T-helper 2 cell treated with Interferon-gamma antibody and Interleukin-4, amounts not matched to agents 5 μg/mL and 100 μg/mL, for 36 hours (primary cell): ENCODE data around the gene PBXIP1.

ENCODE experiments used
- DNase-seq: peaks from one replicate; pipeline ENCODE4 v3.0.0; 2021; ENCODE audit warnings: low spot score
- H3K27ac Mint-ChIP-seq: one replicate; pipeline ENCODE4 v1.8.0; 2021; ENCODE audit warnings: mild to moderate bottlenecking, mixed read lengths
- H3K27me3 Mint-ChIP-seq: one replicate; pipeline ENCODE4 v1.8.0; 2021; ENCODE audit warnings: low read depth, mixed read lengths
- H3K36me3 Mint-ChIP-seq: one replicate; pipeline ENCODE4 v1.8.0; 2021; ENCODE audit warnings: low read depth, mixed read lengths
- H3K4me1 Mint-ChIP-seq: one replicate; pipeline ENCODE4 v1.8.0; 2021; ENCODE audit warnings: low read depth, mixed read lengths
- H3K4me3 Mint-ChIP-seq: one replicate; pipeline ENCODE4 v1.8.0; 2022; ENCODE audit warnings: mild to moderate bottlenecking, moderate library complexity, mixed read lengths
- H3K9me3 Mint-ChIP-seq: one replicate; pipeline ENCODE4 v1.8.0; 2021; ENCODE audit warnings: mixed read lengths

PBXIP1 gene

DNA sequence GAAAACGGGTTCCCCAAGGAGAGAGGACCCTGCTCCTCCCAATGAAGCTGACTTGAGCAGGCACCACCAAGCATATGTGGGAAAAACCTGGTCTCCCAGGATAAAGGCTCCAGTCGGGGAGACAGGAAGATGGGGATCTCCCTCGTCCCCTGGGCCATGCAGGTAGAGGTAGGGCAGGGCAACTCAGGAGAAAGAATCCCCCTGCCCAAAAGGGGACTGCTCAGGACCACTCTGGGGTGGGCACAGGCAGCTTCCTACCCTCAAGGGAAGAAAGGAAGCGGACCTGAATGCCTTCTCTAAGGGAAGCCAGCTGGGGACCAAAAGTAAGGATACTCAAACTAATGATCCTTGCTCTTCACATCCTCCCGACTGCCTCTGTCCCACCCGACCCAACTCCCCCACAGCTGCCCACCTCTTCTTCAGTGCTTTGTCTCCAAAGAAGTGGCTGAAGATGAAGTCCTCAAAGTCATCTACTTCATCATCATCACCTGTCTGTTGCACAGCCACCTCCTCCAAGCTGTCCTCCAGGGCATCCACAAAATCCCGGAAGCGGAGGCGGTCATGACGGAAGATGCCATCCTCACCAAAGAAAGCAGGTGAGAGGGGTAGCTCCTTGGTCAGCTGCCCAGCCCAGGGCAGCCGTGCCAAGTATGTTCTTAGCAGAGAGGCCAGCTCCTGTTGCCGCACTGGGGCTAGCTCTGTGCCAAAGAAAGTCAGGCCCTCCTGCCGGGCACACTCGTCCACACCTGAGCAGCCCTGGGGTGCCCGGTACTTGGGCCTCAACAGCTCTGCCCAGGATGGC lies 10.5 kb downstream of the PBXIP1 start:
- DNase-seq: no peak
- Mint-ChIP-seq H3K4me1 (peaks cover 40% of the 10 kb centered on the region), H3K4me3 (no peak overlapping the region), H3K36me3 (peaks cover 30% of the 10 kb centered on the region), H3K27me3 (no peaks in the 10 kb centered on the region), H3K9me3 (no peaks in the 10 kb centered on the region), H3K27ac (no peak overlapping the region)

DNA sequence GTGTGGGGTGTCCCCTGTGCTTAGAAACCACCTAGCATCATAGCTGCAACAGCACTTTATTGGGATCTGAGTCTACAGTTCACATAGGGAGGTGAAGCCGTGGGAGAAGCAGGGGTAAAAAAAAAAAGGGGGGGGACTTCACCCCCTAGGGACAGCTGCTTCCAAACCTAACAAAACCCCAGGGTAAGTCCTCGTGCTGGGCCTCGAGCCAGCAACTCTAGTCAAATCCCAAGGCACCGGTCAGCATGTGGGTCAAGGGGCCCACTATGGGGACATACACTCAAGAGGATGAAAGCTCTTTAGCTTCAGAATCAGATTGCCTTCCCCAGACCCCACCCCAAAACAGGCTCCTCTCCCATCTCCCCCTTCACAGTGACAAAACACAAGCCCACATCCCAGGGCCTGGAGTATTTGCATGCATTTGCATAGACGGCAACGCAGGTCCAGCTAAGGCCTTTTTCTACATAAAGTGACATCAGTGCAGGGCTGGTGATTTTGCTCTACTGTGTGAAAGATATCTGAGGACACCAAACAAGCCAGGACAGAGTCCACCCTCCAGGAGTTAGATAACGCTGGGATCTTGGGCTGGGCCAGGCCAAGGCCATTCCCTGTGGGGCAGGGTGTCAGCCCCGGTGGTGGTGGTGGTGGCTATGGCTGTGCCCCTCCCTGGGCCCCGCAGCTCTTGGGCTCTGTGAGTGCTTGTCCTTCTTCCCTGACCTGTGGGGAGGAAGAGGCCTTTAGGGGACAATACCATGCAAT lies 11.3 kb downstream of the PBXIP1 start:
- H3K36me3 Mint-ChIP-seq: peaks cover 28% of the 10 kb centered on the region
- no peak for DNase-seq
- peaks cover 46% of the 10 kb centered on the region for H3K4me1 Mint-ChIP-seq
- no peaks in the 10 kb centered on the region for H3K9me3 Mint-ChIP-seq
- H3K4me3 Mint-ChIP-seq: no peak overlapping the region
- peak overlapping the region; percentile 92 for H3K27ac Mint-ChIP-seq
- H3K27me3 Mint-ChIP-seq: no peaks in the 10 kb centered on the region

GRCh38 chr1:154943649-154944400 lies 12.1 kb downstream of the PBXIP1 start:
- no peak for DNase-seq
- H3K36me3 Mint-ChIP-seq: peaks cover 25% of the 10 kb centered on the region
- peak overlapping the region; percentile 68 for H3K4me3 Mint-ChIP-seq
- no peaks in the 10 kb centered on the region for H3K27me3 Mint-ChIP-seq
- H3K27ac Mint-ChIP-seq: peak overlapping the region; percentile 92
- H3K4me1 Mint-ChIP-seq: peaks cover 50% of the 10 kb centered on the region
- H3K9me3 Mint-ChIP-seq: no peaks in the 10 kb centered on the region

DNA sequence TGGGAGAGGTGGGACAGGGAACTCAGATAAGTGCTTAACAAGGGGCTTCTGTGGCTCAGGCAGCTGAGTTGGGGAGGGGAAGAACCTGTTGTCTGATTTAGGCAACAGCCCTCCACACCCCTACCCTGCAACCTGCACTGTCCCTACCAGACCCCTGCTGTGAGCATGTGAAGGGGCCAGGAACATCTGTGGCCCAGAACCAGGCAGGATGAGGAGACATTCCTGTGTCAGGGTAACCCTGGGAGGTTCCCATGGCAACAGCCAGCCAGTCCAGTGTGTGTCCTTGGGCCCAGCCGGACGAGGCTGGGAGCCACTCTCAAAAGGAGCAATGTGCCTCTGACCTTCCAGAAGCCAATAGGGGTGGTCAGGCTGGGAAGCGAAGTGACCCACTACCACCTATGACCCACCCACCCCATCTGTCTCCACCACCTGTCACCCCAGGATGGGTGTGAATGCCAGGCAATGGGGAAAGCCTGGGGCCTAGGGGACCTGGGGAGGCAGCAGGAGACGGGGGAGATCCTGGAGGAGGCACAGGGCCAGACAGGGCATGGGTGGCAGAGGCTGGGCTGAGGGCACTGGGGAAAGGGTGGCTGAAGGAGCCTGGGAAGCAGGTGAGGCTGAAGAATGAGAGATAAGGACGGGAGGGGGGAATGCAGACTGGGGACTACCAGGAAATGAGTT lies 14.4 kb downstream of the PBXIP1 start:
- H3K4me3 Mint-ChIP-seq: peak overlapping the region; percentile 56
- H3K27me3 Mint-ChIP-seq: no peaks in the 10 kb centered on the region
- peaks cover 67% of the 10 kb centered on the region for H3K4me1 Mint-ChIP-seq
- DNase-seq: no peak
- no peaks in the 10 kb centered on the region for H3K9me3 Mint-ChIP-seq
- H3K36me3 Mint-ChIP-seq: peaks cover 15% of the 10 kb centered on the region
- H3K27ac Mint-ChIP-seq: peak overlapping the region; percentile 92

GRCh38 chr1:154940651-154941194 lies 15.2 kb downstream of the PBXIP1 start:
- H3K36me3 Mint-ChIP-seq: peaks cover 11% of the 10 kb centered on the region
- H3K4me1 Mint-ChIP-seq: peaks cover 69% of the 10 kb centered on the region
- peak overlapping the region; percentile 56 for H3K4me3 Mint-ChIP-seq
- H3K27ac Mint-ChIP-seq: peak overlapping the region; percentile 92
- H3K9me3 Mint-ChIP-seq: no peaks in the 10 kb centered on the region
- H3K27me3 Mint-ChIP-seq: no peaks in the 10 kb centered on the region
- DNase-seq: peak; percentile 41

GRCh38 chr1:154940213-154940560 lies 15.7 kb downstream of the PBXIP1 start:
- Mint-ChIP-seq H3K36me3 (peaks cover 12% of the 10 kb centered on the region), H3K4me1 (peaks cover 69% of the 10 kb centered on the region), H3K27ac (peak overlapping the region; percentile 92), H3K27me3 (no peaks in the 10 kb centered on the region), H3K4me3 (peak overlapping the region; percentile 56), H3K9me3 (no peaks in the 10 kb centered on the region)
- DNase-seq: no peak

- DNase-seq: no peak
- Mint-ChIP-seq H3K4me3 (peak overlapping the region; percentile 70), H3K27me3 (no peaks in the 10 kb centered on the region), H3K36me3 (peaks cover 17% of the 10 kb centered on the region), H3K4me1 (peaks cover 63% of the 10 kb centered on the region), H3K9me3 (no peaks in the 10 kb centered on the region), H3K27ac (peak overlapping the region; percentile 96)
These were observed 17.1 kb downstream of the PBXIP1 start for GRCh38 chr1:154938604-154939399.

DNA sequence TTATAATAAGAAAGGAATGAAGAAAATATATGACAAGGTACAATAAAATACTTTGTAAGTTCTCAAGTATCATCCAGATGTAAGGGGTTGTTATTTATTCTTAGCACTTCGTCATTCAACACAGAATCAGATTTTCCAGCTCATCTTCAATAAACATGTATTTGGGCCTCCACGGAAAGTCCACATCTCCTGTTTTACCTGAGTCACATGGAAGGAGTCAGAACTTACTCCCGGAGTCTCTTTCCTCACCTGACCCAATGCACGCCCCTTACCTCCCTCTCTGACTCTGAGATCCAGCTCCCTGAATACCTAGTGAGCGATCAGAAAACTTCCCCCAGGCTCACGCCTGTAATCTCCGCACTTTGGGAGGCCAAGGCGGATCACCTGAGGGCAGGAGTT lies 17.9 kb downstream of the PBXIP1 start:
- Mint-ChIP-seq H3K27me3 (no peaks in the 10 kb centered on the region), H3K27ac (peak overlapping the region; percentile 96), H3K4me1 (peaks cover 55% of the 10 kb centered on the region), H3K4me3 (peak overlapping the region; percentile 85), H3K9me3 (no peaks in the 10 kb centered on the region), H3K36me3 (peaks cover 17% of the 10 kb centered on the region)
- no peak for DNase-seq

DNA sequence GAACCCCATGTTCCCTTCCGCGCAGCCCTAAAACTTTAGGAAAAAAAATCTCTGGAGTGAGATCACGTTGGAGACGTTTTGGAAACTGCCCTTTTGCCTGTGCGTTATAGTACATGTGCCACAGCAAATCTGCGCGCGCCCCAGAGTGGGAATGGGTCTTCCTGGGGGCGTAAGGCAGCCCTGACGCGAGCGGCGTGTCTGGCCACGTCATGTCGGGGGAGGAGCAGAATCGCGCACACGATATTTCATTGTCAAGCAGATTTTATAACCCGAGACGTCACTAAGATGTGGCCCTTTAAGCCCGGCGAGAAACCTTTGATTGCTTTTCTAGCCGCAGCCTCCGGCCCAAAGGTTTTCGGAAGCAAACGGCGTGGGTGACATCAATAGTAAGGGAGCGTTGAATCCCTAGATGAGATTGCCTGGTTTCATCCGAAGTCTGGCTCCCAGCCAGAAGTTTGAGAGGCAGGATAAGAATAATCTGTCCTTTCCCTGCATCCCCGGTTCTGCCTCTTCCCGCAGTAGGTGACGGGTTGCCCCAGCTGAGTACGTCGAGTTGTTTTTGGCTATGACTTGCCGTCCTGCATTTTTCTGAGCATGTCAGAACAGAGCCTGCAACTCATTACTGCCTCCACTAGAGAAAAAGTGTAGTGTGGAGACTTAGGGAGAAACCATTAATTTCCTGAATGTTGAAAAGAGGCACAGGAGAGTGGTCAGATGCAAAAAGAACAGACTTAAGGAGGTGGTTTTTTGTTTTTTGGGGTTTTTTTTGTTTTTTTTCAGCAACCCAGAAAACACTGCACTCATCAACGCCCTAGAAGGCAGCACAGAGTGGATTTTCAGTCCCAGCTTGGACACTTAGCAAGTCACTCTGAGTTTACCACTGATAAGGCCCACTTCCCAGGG lies 18.6 kb downstream of the PBXIP1 start:
- Mint-ChIP-seq H3K9me3 (no peaks in the 10 kb centered on the region), H3K27me3 (no peaks in the 10 kb centered on the region), H3K4me3 (peak overlapping the region; percentile 85), H3K27ac (peak overlapping the region; percentile 96), H3K4me1 (peaks cover 49% of the 10 kb centered on the region), H3K36me3 (peaks cover 20% of the 10 kb centered on the region)
- peak; percentile 90 for DNase-seq

- Mint-ChIP-seq H3K4me1 (peaks cover 41% of the 10 kb centered on the region), H3K27me3 (no peaks in the 10 kb centered on the region)
These were observed 19.3 kb downstream of the PBXIP1 start, which contains the start of gene PMVK for GRCh38 chr1:154936555-154937084. Gene PMVK, minus strand, starts transcription at chr1:154936719. Its CDS starts 34 bp downstream, at chr1:154936685.

GRCh38 chr1:154935749-154936554 lies 19.9 kb downstream of the PBXIP1 start:
- H3K27me3 Mint-ChIP-seq: no peaks in the 10 kb centered on the region
- H3K9me3 Mint-ChIP-seq: no peaks in the 10 kb centered on the region
- H3K36me3 Mint-ChIP-seq: peaks cover 23% of the 10 kb centered on the region
- peak overlapping the region; percentile 85 for H3K4me3 Mint-ChIP-seq
- peaks cover 35% of the 10 kb centered on the region for H3K4me1 Mint-ChIP-seq
- no peak for DNase-seq
- peak overlapping the region; percentile 96 for H3K27ac Mint-ChIP-seq

More at GRCh38 chr1:154936555-154937084, 19.3 kb downstream of the PBXIP1 start, which contains the start of gene PMVK:
- Mint-ChIP-seq H3K4me3 (peak within 1 kb of the TSS; percentile 85), H3K36me3 (peaks cover 20% of the 10 kb centered on the region), H3K27ac (peak within 1 kb of the TSS; percentile 96), H3K9me3 (no peaks in the 10 kb centered on the region)
- DNase-seq: peak; percentile 93
